NCI-H2029 treated with DMSO at 0.1 percent for 48 hours (cell line): Measurements from ENCODE around the gene H2AZ1.
"Not testable (repeated sequence)": the region's sequence is repeated elsewhere in the genome, so short reads cannot be mapped to it uniquely, and the experiment has no call there.

Experiments used
- DNase-seq: peaks from one replicate; lab custom pipeline; 2025; lab: John Stamatoyannopoulos, UW

The H2AZ1 gene

GRCh38 chr4:99949999-99950912, at the start of gene H2AZ1:
Gene H2AZ1, minus strand, starts transcription at chr4:99950275. Its CDS starts 105 bp downstream, at chr4:99950170.
- peak; percentile 98 for DNase-seq

GRCh38 chr4:99998062-99998867, 48.2 kb upstream of the H2AZ1 start:
- DNase-seq: no peak

- DNase-seq: no peak
Measured at GRCh38 chr4:99991741-99992140, 41.7 kb upstream of the H2AZ1 start.

- DNase-seq: no peak
Measured at GRCh38 chr4:99987681-99988080, 37.6 kb upstream of the H2AZ1 start.

GRCh38 chr4:99986792-99987191, 36.7 kb upstream of the H2AZ1 start:
- DNase-seq: no peak

- no peak for DNase-seq
Measured at GRCh38 chr4:99983289-99983943, 33.3 kb upstream of the H2AZ1 start.

- no peak for DNase-seq
Measured at GRCh38 chr4:99979872-99980271, 29.8 kb upstream of the H2AZ1 start.

- no peak for DNase-seq
Measured at GRCh38 chr4:99971453-99972111, 21.5 kb upstream of the H2AZ1 start.

GRCh38 chr4:99968330-99968729, 18.3 kb upstream of the H2AZ1 start:
- DNase-seq: no peak

- DNase-seq: no peak
Measured at GRCh38 chr4:99966692-99967091, 16.6 kb upstream of the H2AZ1 start.

- no peak for DNase-seq
Measured at GRCh38 chr4:99965674-99966350, 15.7 kb upstream of the H2AZ1 start.

- DNase-seq: no peak
Measured at GRCh38 chr4:99965173-99965572, 15.1 kb upstream of the H2AZ1 start.

- DNase-seq: no peak
Measured at GRCh38 chr4:99961711-99962110, 11.6 kb upstream of the H2AZ1 start.

GRCh38 chr4:99960648-99961047, 10.6 kb upstream of the H2AZ1 start:
- no peak for DNase-seq

- DNase-seq: not testable (repeated sequence)
Measured at GRCh38 chr4:99958207-99958606, 8.1 kb upstream of the H2AZ1 start.

GRCh38 chr4:99950913-99951254, 809 bp upstream of the H2AZ1 start:
- no peak for DNase-seq

- peak; percentile 93 for DNase-seq
Measured at GRCh38 chr4:99949034-99949998, 759 bp downstream of the H2AZ1 start.

GRCh38 chr4:99947608-99948007, 2.5 kb downstream of the H2AZ1 start:
- no peak for DNase-seq

GRCh38 chr4:99947190-99947578, 2.9 kb downstream of the H2AZ1 start:
- DNase-seq: no peak
